ENCODE results near the gene BCL2.

BCL2 gene

GRCh38 chr18:63315131-63315662 is 4.4 kb downstream of the BCL2 start:
- TF ChIP-seq CTCF (IDR thresholded peaks at IDR 0.05; ENCODE audit: low read depth, low read length, missing control alignments): no peak
- DNase-seq (ENCODE audit: extremely low read depth, low read depth): no peak
- H3K4me3 ChIP-seq (replicated peaks; ENCODE audit: low read depth, low read length): no peak overlapping the region

DNA sequence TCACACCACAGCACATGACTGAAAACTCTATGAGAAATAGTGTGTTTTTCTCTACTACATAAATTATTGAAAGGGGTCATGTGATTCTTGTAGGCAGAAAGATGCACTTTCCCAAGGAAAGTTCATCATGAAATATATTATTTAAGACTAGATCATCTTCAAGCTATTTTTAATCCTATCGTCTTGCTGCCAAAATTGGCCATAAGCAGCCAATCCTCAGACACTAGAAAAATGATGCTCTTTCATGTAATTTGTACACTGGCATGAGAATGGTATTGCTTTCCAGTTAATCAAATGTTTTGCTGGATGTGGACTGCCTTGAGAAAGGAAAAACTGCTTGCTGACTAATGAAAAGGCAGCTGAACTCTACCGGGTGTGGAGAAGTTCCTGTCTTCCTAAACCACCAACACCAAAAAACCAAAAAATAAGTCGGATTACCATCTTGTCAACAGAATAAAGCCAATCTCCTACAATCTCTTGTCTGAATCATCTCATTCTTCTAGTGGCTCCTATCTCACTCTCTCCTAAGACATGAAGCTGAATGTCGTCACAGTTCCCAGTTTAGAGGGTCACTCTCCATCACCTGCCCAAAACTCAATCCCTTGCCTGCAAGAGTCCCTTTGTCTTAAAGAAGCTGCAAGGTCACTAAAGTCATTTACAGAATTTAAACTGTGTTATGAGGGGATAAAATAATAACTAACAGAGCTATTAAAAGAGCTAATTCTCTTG is 5.3 kb downstream of the BCL2 start:
- no peak overlapping the region for H3K4me3 ChIP-seq (replicated peaks; ENCODE audit: low read depth, low read length)
- DNase-seq (ENCODE audit: extremely low read depth, low read depth): no peak

GRCh38 chr18:63313396-63313917 is 6.1 kb downstream of the BCL2 start:
- no peak for DNase-seq (ENCODE audit: extremely low read depth, low read depth)
- no peak overlapping the region for H3K4me3 ChIP-seq (replicated peaks; ENCODE audit: low read depth, low read length)
- TF ChIP-seq CTCF (IDR thresholded peaks at IDR 0.05; ENCODE audit: low read depth, low read length, missing control alignments): no peak

More for the DNA sequence above, 5.3 kb downstream of the BCL2 start:
- TF ChIP-seq CTCF (IDR thresholded peaks at IDR 0.05; ENCODE audit: low read depth, low read length, missing control alignments): no peak

GRCh38 chr18:63312737-63313395 is 6.7 kb downstream of the BCL2 start:
- no peak overlapping the region for H3K4me3 ChIP-seq (replicated peaks; ENCODE audit: low read depth, low read length)
- no peak for DNase-seq (ENCODE audit: extremely low read depth, low read depth)
- TF ChIP-seq CTCF (IDR thresholded peaks at IDR 0.05; ENCODE audit: low read depth, low read length, missing control alignments): no peak

- DNase-seq (ENCODE audit: extremely low read depth, low read depth): no peak
- TF ChIP-seq CTCF (IDR thresholded peaks at IDR 0.05; ENCODE audit: low read depth, low read length, missing control alignments): no peak
- H3K4me3 ChIP-seq (replicated peaks; ENCODE audit: low read depth, low read length): no peak overlapping the region
Measured at GRCh38 chr18:63312019-63312409, 7.6 kb downstream of the BCL2 start.

- TF ChIP-seq CTCF (IDR thresholded peaks at IDR 0.05; ENCODE audit: low read depth, low read length, missing control alignments): no peak
- no peak for DNase-seq (ENCODE audit: extremely low read depth, low read depth)
Measured at GRCh38 chr18:63311118-63312018, 8.2 kb downstream of the BCL2 start.

More at GRCh38 chr18:63311118-63312018, 8.2 kb downstream of the BCL2 start:
- H3K4me3 ChIP-seq (replicated peaks; ENCODE audit: low read depth, low read length): no peak overlapping the region
